Bronchial epithelial cell (primary cell): ENCODE measurements around the gene CDKL5. TPM values are rescaled to one million over a fixed set of nuclear protein-coding genes. Genes with fewer than 3 reads are reported as not detected.

Source experiments
- DNase-seq: peaks from one replicate; pipeline ENCODE4 v3.0.0-alpha.2; 2010; ENCODE audit warnings: low read depth
- FAIRE-seq: peaks from 2 replicates; lab custom pipeline; 2011; peaks lifted over from hg19 to GRCh38; lab: Jason Lieb, UNC
- H3K27me3 ChIP-seq: 2 replicates; pipeline ENCODE4 v1.5.1; 2011; ENCODE audit warnings: low read length; ENCODE audit not compliant: control insufficient read depth, insufficient read depth
- H3K36me3 ChIP-seq: 2 replicates; pipeline ENCODE4 v1.5.1; 2011; ENCODE audit warnings: low read length; ENCODE audit not compliant: control insufficient read depth, insufficient read depth
- H3K4me3 ChIP-seq: 2 replicates; pipeline ENCODE4 v1.5.1; 2011; ENCODE audit warnings: mild to moderate bottlenecking, low read depth, low read length, control low read depth
- total RNA-seq: library from RNA; depleted of rRNA; stranded (reverse); fragments of >200 nt; gene quantifications from 2 replicates; pipeline ENCODE4 v1.2.1, GENCODE V29; 2014
- TF ChIP-seq, protein P1 (sequence below): IDR thresholded peaks from 2 replicates; pipeline ENCODE4 v1.5.1; 2011; ENCODE audit warnings: mild to moderate bottlenecking, moderate library complexity, low read length, control low read depth, inconsistent platforms; ENCODE audit not compliant: insufficient read depth, severe bottlenecking

The CDKL5 gene
- total RNA-seq, 1 donor from 2014 or later: 2.6 TPM

DNA sequence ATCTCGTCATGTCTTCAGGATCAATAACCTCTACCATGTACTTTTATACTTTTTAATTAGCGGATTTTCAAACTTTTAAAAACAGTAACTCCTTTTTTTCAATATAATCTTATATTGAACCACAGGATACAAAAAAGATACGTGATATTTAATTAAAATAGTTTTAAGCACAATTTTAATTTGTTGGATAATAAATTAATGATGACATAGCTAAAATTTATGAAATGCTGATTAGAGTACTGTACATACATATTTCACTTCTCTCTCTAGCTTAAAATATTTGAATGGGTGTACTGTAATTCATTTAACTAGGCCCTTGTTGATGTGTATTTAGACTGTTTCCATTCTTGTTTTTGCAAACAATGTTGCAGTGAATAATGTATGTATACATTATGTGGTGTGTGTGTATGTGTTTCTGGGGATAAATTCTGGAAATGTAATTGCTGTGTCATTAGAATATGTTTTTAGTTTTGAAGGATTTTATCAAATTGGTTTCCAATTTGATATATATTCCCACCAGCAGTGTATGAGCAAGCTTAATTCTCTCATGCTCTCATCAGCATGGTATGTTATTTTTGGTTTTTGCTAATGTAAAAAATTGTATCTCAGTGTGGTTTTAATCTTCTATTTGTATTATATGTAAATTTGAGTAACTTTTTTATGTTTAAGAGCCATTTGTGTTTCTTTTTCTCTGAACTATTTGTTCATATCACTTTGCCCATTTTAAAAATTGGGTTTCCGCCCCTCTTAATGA is 66.4 kb downstream of the CDKL5 start:
- FAIRE-seq (no peak), DNase-seq (no peak)
- Histone ChIP-seq H3K27me3 (no peaks in the 10 kb centered on the region), H3K36me3 (no peaks in the 10 kb centered on the region), H3K4me3 (no peak overlapping the region)
- TF ChIP-seq, protein P1, sequence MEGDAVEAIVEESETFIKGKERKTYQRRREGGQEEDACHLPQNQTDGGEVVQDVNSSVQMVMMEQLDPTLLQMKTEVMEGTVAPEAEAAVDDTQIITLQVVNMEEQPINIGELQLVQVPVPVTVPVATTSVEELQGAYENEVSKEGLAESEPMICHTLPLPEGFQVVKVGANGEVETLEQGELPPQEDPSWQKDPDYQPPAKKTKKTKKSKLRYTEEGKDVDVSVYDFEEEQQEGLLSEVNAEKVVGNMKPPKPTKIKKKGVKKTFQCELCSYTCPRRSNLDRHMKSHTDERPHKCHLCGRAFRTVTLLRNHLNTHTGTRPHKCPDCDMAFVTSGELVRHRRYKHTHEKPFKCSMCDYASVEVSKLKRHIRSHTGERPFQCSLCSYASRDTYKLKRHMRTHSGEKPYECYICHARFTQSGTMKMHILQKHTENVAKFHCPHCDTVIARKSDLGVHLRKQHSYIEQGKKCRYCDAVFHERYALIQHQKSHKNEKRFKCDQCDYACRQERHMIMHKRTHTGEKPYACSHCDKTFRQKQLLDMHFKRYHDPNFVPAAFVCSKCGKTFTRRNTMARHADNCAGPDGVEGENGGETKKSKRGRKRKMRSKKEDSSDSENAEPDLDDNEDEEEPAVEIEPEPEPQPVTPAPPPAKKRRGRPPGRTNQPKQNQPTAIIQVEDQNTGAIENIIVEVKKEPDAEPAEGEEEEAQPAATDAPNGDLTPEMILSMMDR: no peak

DNA sequence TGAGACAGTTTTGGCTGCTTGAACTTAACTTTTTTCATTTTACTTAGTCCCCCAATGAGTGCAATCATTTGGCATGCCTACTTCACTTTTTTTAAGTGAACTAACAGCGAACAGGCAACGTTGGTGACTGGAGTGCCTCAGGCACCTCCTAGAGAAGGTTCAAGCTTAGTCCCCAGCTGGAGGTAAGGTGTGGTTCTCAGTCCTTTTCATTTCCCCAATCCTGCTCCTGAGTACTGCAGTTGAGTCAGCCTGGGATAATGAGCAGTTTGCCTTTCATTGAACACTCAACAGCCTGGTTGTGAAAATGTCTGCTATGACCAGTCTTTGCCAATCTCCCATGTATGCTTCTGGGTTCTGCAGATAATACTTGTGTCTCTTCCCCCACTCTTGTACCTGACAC is 109.5 kb downstream of the CDKL5 start:
- no peaks in the 10 kb centered on the region for H3K27me3 ChIP-seq
- DNase-seq (peak; percentile 42), FAIRE-seq (no peak)
- TF ChIP-seq, protein P1: no peak
- no peaks in the 10 kb centered on the region for H3K36me3 ChIP-seq
- no peak overlapping the region for H3K4me3 ChIP-seq

DNA sequence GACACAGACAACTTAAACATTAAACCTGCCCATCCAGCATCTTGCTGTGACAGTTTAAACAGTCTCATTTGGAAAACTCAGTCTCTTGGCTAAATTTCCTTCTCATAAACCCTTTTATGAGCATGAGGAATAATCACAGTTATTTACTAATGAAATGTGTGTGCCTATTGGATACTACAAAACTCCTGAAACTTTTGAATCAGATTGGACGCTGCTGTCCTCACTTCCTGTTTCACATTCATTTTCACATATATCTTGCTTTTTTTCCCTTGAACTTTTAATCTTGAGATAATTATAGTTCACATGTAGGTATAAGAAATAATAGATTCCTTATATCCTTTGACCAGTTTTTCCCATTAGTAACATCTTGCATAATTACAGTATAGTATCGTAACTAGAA is 111.7 kb downstream of the CDKL5 start:
- Histone ChIP-seq H3K36me3 (no peaks in the 10 kb centered on the region), H3K4me3 (no peak overlapping the region), H3K27me3 (no peaks in the 10 kb centered on the region)
- FAIRE-seq: no peak
- TF ChIP-seq, protein P1: no peak
- no peak for DNase-seq

DNA sequence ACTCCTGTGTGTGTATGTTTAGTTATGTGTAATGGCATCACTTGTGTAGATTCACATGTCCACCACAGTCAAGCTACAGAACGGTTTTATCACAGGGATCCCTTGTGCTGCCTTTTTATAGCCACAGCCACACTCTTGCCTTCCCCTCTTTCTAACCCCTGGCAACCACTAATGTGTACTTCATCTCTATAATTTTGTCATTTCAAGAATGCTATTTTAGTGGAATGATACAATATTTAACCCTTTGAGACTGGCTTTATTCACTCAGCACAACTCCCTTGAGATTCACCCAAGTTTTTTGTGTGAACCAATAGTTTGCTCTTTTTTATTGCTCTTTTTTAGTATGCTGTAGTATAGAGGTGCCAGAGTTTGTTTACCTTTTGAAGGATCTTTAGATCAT is 112.1 kb downstream of the CDKL5 start:
- no peaks in the 10 kb centered on the region for H3K27me3 ChIP-seq
- FAIRE-seq (no peak), DNase-seq (no peak)
- no peaks in the 10 kb centered on the region for H3K36me3 ChIP-seq
- TF ChIP-seq, protein P1: no peak
- no peak overlapping the region for H3K4me3 ChIP-seq

DNA sequence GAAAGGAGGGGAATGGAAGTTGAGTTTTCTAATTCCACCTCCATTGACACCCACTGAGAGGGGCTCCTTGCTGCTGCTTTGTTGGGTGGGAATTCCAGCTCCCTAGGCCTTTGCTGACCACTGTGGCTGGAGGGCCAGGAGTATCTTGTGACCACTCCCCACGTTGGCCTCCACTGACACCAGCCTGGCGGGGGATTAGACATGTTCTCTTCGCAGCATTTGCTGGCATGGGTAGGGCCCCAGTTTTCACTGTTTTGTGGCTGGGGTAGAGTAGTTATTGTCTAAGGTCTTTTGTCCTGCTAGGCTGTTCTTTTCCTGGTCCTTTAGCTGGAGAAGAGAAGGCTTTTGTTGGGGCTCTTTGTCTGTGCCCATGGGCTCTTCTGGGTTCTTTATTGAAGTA is 116.7 kb downstream of the CDKL5 start:
- FAIRE-seq (no peak), DNase-seq (no peak)
- Histone ChIP-seq H3K4me3 (no peak overlapping the region), H3K27me3 (no peaks in the 10 kb centered on the region), H3K36me3 (no peaks in the 10 kb centered on the region)
- TF ChIP-seq, protein P1: no peak

DNA sequence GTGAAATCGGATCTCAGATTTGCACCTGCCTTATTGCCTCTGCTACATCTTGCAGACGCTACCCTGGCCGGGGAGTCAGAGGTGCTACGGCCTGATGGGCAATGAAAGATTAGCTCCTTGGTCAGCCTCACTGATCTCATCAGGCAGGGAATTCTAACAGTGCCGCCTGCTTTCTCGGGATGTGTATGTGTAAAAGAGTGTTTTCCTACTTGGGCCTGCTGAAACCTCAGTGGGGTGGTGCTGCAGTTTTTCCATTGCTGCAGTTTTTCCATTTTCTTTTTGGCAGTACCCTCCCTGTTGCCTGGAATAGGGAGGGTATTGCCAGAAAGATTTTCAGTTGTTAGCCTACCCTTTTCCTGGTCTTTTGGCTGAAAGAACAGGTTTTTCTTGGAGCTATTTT is 117.5 kb downstream of the CDKL5 start:
- TF ChIP-seq, protein P1: no peak
- H3K4me3 ChIP-seq: no peak overlapping the region
- H3K27me3 ChIP-seq: no peaks in the 10 kb centered on the region
- DNase-seq: no peak
- H3K36me3 ChIP-seq: no peaks in the 10 kb centered on the region
- FAIRE-seq: no peak
